GM18870 (cell line): Measurements from ENCODE around the gene LTBP1.
"Not testable (repeated sequence)": the region's sequence is repeated elsewhere in the genome, so short reads cannot be mapped to it uniquely, and the experiment has no call there.

ENCODE experiments used
- ATAC-seq: cut with Tn5 transposase; IDR thresholded peaks from one replicate; pipeline ENCODE4 v1.9.1; 2021; ENCODE audit warnings: moderate library complexity; ENCODE audit not compliant: unreplicated experiment

The LTBP1 gene

DNA sequence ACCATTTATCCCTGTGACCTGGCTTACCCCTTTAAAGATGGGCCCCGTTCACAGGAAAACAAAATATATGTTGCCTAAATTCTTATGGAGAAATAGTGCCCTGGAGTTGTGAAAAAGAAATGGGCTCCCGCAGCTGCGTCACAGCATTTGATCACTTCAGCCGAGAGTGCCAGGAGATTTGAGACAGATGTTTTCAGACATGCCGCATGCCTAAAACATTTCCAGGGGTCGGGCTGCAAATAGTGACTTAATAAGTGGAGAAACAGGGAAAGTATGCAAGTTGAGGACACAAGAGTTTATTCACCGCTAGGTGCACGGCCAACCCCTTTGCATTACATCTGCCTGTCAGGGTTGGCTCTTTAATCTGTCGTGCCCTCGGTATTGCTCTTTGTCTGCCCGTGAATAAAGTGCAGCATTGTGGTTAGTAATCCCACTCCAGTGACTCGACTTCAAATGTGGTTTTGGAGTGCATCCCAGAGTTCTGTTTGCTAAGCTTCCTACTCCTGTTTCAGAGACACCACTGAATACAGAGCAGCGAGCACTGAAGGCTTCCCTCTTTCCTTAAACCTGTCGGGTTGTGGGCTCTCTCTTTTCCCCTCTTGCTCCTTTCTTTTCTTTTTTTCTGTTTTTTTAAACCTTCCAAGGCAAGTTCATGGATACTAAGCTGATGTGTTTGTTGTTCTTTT, 187.5 kb downstream of the LTBP1 start:
- ATAC-seq: no peak

DNA sequence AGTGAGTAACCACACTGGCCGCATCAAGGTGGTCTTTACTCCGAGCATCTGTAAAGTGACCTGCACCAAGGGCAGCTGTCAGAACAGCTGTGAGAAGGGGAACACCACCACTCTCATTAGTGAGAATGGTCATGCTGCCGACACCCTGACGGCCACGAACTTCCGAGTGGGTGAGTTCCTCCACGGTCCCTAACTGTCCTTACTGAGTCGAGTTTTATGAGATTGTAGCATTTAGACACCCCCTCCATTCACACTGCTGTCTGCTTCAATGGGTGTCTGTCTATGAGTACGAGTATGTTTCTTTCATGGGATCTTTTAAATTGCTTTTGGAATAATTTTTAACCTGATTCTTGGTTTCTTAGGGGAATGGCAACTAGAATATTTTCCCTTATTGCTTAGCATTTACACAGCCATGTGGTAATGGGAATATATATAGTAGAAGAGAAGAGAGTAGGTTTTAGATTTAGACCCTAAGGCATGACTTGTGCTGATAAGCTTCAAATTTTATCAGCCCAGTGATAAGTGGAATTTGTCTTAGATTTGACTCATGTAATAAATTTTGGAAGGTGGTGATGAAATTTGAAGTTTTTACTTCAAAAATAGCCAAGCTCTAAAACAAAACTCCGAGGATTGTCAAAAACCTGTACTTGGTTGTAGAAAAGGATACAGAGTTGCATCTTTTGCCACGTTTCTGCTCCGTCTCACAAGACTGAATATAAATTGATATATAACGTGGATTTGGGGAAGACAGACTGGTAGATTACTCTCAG, 188.2 kb downstream of the LTBP1 start:
- ATAC-seq: no peak

- ATAC-seq: no peak
Observed at GRCh38 chr2:33135645-33136044, 188.9 kb downstream of the LTBP1 start.

DNA sequence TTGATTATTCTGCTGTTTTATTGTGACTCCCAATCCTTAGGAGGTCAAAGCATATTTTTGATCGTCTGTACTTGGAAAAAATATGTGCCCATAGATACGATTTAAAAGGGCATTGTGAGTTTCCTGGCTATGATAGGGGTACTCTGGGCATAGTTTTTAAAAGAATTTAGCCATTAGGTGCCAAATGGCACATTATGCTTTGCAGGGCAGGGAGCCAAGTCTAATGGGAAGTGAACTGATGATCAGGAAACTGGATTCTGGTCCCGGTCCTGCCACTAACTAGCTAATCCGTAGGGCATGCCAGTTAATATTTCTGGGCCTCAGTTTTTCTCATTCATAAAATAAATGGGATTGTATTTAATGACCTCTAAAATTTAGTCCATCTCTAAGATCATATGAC, 189.3 kb downstream of the LTBP1 start:
- no peak for ATAC-seq

DNA sequence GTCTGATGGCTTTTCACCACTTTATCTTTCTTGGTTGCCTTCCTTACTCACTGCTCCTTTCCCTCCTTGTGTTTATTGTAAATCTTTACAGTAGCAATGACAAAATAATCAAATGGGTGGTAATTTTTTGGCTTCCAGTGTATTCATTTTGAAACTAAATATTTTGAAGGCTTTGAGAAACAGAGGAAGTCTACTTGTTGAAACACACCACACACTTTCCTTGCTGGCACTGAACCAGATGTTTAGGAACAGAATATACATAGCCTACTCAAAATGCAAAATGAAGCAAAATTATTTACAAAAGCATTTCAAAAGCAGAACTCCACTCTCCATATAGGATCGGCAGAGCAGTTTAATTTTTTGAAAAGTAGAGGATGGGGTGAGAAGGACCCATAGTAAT, 189.8 kb downstream of the LTBP1 start:
- ATAC-seq: no peak

GRCh38 chr2:33137331-33137730, 190.6 kb downstream of the LTBP1 start:
- ATAC-seq: no peak

DNA sequence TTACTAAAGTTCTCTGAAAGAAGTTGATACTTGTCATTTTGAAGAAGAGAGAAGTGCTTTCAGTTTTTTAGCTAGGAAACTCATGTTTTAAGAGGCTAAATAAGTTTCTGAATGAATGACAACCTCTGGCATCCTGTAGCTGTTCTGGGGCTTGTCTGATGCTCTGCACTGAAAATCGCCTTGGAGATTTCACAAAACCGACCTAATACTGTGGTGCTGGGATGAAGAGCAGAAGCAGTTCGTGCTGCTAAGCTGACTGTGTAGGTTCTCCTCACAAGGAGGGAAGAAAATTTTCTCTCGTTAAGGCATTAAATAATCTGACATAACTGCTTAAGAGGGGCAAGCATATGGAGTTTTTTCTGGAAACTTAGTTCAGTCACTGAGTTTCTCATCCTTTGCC, 193.2 kb downstream of the LTBP1 start:
- no peak for ATAC-seq

DNA sequence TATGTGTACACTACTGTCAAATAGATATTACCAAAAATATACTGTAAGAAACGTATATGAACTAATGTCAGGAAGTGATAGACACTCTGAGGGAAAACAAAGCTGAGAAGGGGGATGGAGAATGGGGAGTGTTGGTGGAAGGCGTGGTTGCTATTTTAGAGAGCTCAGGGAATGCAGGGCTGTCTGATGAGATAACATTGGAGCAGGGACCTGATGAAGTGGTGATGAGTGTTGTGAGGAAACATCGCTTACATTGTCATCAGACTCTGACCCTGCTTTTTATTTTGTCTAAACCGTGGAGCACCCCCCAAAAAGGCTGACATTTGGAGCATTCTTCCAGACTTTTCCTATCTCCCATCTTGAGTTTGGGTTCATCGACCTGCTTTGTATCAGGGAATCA, 194.7 kb downstream of the LTBP1 start:
- no peak for ATAC-seq

GRCh38 chr2:33142810-33143209, 196.1 kb downstream of the LTBP1 start:
- ATAC-seq: no peak

DNA sequence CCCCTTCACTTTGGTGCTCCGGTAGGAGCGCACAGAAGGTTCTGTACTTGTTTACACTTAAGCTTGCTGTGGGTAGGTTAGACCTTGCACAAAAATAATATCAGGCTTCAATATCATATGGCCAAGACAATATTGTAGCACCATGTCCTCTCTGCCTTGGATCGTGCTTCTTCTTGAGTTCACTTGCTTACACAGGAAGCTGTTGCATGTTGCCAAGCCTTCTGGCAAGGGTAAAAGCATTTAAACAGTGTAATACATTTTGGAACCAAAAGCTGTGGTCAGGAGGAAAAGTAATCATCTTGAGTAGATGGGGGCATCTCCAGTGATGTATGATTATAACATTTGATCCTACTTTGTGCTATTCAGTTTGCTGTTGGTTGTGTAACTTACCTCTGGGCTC, 197.5 kb downstream of the LTBP1 start:
- ATAC-seq: no peak

DNA sequence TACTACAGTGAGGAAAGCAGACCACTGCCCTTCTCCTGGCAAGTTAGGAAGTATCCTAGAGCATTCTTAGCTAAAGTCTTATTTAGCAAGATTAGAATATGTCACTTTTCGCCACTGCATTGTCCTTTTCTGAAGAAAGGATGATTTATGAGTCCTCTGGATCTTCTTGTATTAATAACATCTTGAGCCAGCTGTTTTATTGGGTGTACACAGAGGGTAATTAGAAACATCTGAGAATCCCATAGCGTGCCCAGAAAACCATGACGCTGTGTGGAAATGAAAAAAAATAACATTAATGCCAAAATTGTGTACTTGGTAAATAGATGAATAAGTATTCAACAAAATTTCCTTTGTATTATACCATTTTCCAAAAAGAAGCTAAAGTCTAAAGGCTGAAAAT, 198.7 kb downstream of the LTBP1 start:
- no peak for ATAC-seq

GRCh38 chr2:33146102-33146501, 199.3 kb downstream of the LTBP1 start:
- no peak for ATAC-seq

GRCh38 chr2:33153008-33153407, 206.3 kb downstream of the LTBP1 start:
- no peak for ATAC-seq

- no peak for ATAC-seq
Observed at GRCh38 chr2:33158482-33159003, 211.8 kb downstream of the LTBP1 start.

DNA sequence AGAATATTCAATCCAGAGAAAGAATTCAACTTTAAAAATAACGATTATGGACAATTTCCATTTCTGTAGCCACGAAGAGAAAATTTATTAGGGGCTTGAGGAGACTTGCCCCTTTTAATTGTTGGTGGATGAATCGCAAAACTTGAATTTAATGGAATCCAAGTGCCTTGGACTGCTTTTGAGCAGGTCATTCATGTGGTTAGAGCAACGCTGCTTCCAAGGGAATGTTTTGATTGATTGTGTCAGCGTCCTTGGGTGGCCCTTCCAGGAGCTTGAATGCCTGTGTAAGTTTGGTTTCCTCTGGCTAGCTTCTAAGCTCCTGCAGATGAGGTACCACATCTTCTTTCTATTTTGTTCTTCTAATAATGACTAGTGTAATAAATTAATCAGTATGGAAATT, 213.4 kb downstream of the LTBP1 start:
- ATAC-seq: no peak

DNA sequence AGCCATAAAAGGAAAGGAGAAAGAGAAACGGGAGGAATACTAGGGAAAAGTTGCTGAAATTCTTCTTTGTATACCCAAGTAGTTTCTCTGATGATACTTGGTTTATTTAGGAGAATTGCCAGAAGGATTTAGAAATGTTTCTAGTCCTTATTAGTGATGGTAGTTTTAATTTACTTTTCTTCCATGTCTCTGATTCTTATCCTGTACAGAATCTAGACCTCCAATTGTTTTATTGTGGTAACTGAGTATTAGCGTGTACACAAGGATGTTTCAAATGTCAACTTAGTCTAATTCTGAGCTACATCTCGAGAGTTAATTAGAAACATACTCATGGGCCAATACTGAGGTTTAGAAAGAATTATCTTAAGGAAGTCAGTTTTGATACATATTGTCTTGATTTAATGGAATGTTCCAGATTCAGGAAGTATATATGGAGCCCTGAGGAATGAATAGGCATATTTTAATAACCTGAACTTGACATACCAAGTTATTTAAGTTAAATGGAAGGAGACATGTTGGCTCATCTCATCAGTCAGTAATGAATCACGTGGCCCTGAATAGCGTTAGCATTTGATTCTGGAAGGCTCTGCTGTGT, 219.6 kb downstream of the LTBP1 start:
- ATAC-seq: no peak

DNA sequence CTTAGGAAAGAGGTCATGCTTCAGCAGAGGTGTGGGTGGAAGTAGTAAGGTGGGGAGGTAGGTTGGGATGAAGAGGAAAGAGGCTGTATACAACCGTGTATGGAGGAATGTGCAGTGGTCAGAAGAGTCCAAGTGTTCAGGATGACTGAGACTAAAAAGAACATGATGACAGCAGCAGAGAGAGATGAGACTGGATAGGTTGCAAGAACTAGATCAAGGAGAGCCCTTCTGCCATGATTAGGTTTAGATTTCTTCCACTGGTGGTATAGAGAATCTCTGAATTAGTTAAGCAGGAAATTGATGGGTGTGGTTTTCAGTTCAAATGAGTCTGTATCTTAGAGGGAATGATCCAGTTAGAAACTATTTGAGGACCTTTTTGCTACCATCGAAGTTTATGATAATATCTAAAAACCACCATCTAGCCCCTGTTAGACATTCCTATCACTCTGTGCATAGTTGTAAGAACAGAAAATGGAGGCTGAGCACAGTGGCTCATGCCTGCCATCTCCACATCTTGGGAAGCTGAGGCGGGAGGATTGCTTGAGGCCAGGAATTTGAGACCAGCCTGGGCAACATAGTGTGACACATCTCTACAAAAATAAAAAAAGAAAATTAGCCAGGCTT, 221.0 kb downstream of the LTBP1 start:
- ATAC-seq: no peak

DNA sequence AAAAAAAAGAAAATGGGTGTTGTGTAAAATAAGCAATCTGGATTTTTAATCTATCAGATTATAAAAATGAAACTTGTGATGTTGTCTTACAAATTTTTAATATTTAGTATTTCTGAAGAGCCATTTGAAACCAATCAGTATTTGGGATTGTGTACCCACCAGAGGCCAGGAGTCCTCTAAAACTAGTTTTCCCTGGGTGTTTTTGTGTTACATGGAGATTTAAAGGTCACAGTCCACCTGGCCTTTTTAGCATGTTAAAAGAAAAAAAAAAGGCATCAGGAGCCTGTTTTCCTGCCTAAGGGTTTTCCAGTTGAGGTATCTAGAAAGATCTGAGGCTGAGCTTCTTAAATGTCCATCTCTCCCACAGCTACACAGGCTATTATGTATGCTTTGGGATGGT, 221.7 kb downstream of the LTBP1 start:
- ATAC-seq: no peak

DNA sequence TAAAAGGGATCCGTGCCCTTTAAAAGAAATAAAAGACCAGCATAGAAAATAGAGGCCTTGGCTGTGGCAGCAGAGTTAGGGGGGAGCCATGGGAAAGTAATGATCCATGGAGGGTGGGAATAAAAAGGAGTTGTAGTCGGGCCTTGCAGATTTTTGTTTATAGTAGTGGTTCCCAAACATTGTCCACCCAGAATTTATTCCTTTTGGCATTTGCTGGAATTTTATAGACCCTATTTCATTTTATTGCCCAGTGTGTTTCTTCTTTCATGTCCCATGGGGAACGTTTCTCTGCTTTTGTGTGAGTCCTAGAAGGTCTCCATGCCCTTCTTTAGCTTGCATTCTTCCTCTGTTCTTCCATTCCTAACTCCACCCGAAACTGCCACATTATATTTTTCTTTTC, 222.2 kb downstream of the LTBP1 start:
- ATAC-seq: no peak

- not testable (repeated sequence) for ATAC-seq
Observed at GRCh38 chr2:33170251-33170650, 223.5 kb downstream of the LTBP1 start.

- ATAC-seq: no peak
Observed at GRCh38 chr2:33177627-33178026, 230.9 kb downstream of the LTBP1 start.

DNA sequence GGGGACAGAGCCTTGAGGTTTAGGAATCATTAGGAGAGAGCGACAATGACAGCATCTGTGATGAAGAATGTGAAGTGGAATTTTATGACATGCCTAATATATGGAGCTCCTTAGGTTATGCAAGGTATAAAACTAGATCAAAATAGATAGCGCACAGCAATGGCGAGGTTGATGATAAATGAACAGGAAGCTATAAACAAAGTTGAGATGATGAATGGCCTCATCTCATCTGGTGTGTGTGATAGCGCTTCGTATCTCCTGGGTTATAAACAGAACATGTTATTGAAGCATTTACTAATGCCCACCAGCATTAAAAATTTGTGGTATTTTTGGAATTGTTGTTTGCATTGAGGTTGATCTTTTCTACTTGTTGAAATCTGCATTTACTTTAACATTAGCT, 231.5 kb downstream of the LTBP1 start:
- ATAC-seq: no peak
